ENCODE measurements around the gene LBR.
A peak's percentile ranks its signal among the peaks of the same experiment; 100 is the strongest.

Gene LBR

DNA sequence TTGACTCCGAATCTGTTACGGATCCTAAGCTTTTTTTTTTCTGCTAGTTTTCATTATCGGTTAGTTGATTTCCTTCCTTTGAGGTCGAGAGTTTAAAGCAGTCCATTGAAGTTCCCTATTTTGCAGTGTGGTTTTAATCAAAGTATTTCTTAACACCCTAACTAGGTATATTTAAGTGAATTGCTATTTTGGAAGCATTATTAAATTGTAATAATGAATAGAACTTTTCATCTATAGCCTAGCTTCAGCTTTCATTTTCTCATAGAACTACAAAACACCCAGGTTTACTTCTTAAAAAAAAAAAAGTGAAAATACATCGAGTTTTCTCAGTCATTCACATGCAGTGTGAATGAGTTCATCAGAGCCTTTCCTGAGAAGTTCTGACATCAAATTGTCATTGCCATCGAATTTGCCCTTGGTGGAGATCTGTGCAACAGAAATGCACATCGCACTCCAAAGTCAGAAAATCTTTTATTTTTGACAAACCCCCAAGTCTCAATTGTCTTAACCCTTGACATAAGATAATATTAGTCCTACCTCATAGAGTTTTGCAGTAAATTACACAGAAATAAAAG, 1.1 kb upstream of the LBR start:
- Histone ChIP-seq H3K4me3 (peak overlapping the region; percentile 87), H3K27ac (peak overlapping the region; percentile 85 to 87)
- no peak for DNase-seq (ENCODE audit: low spot score)
- TF ChIP-seq, protein P1, sequence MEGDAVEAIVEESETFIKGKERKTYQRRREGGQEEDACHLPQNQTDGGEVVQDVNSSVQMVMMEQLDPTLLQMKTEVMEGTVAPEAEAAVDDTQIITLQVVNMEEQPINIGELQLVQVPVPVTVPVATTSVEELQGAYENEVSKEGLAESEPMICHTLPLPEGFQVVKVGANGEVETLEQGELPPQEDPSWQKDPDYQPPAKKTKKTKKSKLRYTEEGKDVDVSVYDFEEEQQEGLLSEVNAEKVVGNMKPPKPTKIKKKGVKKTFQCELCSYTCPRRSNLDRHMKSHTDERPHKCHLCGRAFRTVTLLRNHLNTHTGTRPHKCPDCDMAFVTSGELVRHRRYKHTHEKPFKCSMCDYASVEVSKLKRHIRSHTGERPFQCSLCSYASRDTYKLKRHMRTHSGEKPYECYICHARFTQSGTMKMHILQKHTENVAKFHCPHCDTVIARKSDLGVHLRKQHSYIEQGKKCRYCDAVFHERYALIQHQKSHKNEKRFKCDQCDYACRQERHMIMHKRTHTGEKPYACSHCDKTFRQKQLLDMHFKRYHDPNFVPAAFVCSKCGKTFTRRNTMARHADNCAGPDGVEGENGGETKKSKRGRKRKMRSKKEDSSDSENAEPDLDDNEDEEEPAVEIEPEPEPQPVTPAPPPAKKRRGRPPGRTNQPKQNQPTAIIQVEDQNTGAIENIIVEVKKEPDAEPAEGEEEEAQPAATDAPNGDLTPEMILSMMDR (IDR thresholded peaks at IDR 0.05): no peak

DNA sequence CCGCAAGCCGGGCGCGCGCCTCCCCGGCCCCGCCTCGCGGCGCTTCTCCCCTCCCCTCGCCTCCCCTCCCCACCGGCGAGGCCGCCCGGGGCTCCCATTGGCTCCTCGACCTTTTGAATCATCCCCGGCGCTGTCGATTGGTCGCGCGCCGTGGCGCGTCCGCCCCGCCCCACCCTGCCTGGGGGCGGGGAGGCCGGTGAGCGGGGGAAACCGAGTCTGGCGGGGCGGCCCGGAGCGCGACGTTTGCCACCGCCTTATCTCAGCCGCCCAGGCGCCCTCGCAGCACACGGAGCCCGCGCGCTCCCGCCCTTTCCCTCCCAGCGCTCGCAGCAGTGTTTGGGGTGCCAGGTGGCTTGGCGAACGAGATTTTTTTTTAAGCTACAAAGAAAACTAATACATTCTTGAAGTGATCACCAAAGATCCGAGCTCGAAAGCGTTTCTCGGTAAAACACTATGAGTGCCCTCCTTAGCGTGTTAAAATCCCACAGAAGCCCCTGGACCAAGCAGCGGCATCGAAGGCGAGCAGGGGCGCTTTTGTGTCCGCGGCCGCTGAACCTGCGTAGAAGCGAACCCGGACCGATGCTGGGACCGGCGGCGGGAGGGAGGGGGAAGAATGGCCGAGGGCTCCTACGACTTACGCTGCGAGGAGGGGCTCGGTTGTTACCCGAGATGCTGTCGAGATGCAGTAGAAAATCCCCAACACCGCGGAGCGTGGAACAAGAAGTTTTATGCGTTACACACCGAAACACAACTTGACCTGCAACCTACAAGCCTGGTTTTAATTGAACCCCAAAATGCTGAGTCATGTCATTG, 436 bp upstream of the LBR start:
- H3K4me3 ChIP-seq: peak overlapping the region; percentile 87
- H3K27ac ChIP-seq: peak overlapping the region; percentile 85 to 87
- DNase-seq (ENCODE audit: low spot score): peak; percentile 94
- TF ChIP-seq, protein P1 (IDR thresholded peaks at IDR 0.05): no peak

DNA sequence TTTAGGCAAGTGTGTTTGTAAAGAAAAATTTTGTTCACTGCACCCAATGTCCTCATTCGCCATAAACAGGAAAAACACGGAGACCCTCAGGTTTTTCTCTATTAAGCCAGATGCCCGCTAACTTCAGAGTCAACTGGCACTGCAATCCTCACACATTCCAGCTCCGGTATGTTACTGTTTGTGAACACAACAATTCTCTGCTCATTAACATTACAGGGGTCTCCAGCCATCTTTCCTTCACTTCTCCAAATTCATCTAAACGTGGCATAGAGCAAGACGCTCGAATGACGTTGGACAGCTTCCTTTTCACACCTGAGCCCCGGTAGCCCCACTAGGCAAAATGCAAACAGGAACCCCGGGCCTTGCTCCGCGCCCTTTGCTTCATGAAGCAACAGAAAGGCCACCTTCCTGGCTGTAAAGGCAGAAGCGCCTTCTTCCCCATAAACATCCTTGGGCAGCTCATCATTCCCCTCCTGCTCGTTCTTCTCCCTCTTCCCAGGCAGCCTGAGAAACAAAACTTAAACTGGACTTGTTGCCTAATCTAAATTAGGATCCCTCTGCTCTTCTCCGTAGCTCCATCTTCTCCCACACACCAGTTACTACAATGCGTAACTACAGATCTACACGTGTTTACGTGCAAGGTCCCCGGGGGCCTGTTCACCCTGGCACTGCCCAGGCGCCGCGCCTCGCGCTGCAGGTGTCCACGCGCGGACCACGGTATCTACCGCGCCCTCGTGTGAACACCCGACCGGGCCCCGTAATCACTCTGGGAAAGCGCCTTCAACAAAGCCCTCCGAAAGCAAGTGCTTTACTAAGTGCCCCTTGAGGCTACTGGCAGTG, 1.2 kb downstream of the LBR start:
- no peak for DNase-seq (ENCODE audit: low spot score)
- Histone ChIP-seq H3K27ac (peak overlapping the region; percentile 85 to 87), H3K4me3 (peak overlapping the region; percentile 87)
- TF ChIP-seq, protein P1 (IDR thresholded peaks at IDR 0.05): no peak

DNA sequence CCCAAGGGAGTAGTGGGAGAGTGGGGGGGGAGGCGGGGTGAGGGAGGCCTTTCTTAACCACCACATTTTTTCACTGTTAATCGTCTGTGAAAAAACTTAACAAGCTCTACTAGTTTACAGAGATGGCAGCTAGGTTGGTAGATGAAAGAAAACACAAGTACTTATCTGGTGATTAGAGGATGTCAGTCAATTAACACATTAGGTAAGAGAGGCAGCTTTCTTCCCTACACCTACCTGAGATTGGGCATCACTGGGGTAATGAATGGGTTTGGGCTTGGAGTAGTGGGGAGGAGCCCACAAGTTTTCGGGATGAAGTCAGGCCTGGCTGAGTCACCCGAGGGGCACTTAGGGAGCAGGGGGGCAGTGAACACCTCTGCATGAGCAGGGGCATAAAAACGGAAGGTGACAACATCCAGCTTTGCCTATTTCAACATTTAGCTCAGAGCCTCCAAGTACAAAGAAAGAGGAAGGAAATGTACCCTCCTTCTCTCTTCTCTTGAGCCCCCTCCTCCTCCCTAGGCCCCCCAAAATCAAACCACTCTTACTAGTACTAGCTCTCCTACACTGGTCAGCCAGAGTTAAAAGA, 2.5 kb downstream of the LBR start:
- Histone ChIP-seq H3K27ac (no peak overlapping the region), H3K4me3 (no peak overlapping the region)
- TF ChIP-seq, protein P1 (IDR thresholded peaks at IDR 0.05): no peak
- no peak for DNase-seq (ENCODE audit: low spot score)

DNA sequence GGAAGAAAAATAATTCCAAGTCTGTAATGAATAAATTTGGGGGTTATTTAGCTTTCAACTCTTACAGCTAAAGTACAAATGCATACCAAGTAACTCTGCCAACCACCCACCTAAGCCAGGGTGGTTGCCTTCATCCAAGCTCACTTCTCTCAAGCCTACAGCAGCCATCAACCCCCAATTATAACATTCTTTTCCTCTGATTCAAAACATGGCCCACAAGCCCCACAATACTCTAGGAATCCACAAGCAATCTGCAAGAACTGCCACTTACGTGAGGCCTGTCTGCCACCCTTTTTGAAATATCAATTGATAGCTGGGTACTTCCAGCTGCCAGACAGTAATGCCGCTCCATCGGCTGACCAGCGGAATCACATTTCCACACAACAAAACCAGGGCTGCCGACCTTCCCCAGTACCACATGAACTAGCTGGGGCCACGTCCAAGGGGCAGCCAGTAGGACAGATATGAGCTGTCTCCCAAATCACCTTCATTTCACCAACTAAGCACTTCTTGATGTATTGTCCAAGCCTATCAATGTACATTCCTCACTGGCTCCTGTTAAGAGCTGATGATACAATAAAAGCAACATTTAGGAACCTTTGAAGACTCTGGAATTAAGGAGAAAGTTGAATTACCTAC, 3.2 kb downstream of the LBR start:
- DNase-seq (ENCODE audit: low spot score): no peak
- TF ChIP-seq, protein P1 (IDR thresholded peaks at IDR 0.05): no peak
- H3K4me3 ChIP-seq: peak overlapping the region; percentile 19
- H3K27ac ChIP-seq: no peak overlapping the region

DNA sequence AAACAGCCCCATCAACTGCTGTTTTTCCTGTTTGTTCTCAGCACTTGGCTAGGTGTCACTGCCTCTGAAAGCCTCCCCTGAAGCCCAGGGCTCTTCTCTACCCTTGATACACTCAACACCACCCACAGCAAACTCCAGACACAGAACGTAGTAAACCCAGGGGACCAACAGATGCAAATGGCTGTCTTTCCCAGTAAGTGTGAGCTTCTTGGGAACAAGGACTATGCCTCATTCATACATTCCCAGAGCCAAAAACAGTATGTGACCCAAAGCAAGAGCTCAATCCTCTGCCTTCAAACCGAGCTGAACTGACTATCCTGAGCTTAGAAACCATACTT, 4.4 kb downstream of the LBR start:
- no peak overlapping the region for H3K27ac ChIP-seq

More for the DNA sequence above, 4.4 kb downstream of the LBR start:
- no peak for DNase-seq (ENCODE audit: low spot score)
- H3K4me3 ChIP-seq: no peak overlapping the region
- TF ChIP-seq, protein P1 (IDR thresholded peaks at IDR 0.05): no peak

Data from coronary artery (tissue), 2 donors.